ENCODE results near the gene ARL6IP5. TPM values are rescaled to one million over a fixed set of nuclear protein-coding genes. Genes with fewer than 3 reads are reported as not detected.

Gene ARL6IP5, protein sequence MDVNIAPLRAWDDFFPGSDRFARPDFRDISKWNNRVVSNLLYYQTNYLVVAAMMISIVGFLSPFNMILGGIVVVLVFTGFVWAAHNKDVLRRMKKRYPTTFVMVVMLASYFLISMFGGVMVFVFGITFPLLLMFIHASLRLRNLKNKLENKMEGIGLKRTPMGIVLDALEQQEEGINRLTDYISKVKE
- 110 TPM for polyA plus RNA-seq (ENCODE audit: insufficient read length)
- long read RNA-seq, donor 1, transcript ARL6IP5-202 (2 exons, 580 nt) = minor isoform, 5 of 62 reads
- long read RNA-seq, donor 1, transcript ARL6IP5-201 (3 exons, 2,101 nt) = major isoform, 48 of 62 reads
- long read RNA-seq, donor 1, partial matches to known transcripts = 9 of 62 reads
- long read RNA-seq, donor 1, other reads (novel, unspliced or antisense) = 0 of 62 reads
- long read RNA-seq, donor 2, transcript ARL6IP5-201 (3 exons, 2,101 nt) = major isoform, 51 of 60 reads
- long read RNA-seq, donor 2, partial matches to known transcripts = 9 of 60 reads
- long read RNA-seq, donor 2, other reads (novel, unspliced or antisense) = 0 of 60 reads
- long read RNA-seq, donor 3, transcript ARL6IP5-201 (3 exons, 2,101 nt) = major isoform, 72 of 82 reads
- long read RNA-seq, donor 3, partial matches to known transcripts = 9 of 82 reads
- long read RNA-seq, donor 3, other reads (novel, unspliced or antisense) = 0 of 82 reads
- long read RNA-seq, donor 4, partial matches to known transcripts = 0 of 3 reads
- long read RNA-seq, donor 4, other reads (novel, unspliced or antisense) = 0 of 3 reads
- long read RNA-seq, donor 5, transcript ARL6IP5-201 (3 exons, 2,101 nt) = major isoform, 104 of 334 reads
- long read RNA-seq, donor 5, partial matches to known transcripts = 204 of 334 reads
- long read RNA-seq, donor 5, other reads (novel, unspliced or antisense) = 25 of 334 reads
- long read RNA-seq, donor 6, transcript ARL6IP5-201 (3 exons, 2,101 nt) = major isoform, 59 of 85 reads
- long read RNA-seq, donor 6, partial matches to known transcripts = 24 of 85 reads
- long read RNA-seq, donor 6, other reads (novel, unspliced or antisense) = 0 of 85 reads
- long read RNA-seq, donor 7, transcript ARL6IP5-201 (3 exons, 2,101 nt) = major isoform, 101 of 163 reads
- long read RNA-seq, donor 7, partial matches to known transcripts = 61 of 163 reads
- long read RNA-seq, donor 7, other reads (novel, unspliced or antisense) = 0 of 163 reads
- long read RNA-seq, donor 8, transcript ARL6IP5-201 (3 exons, 2,101 nt) = major isoform, 26 of 33 reads
- long read RNA-seq, donor 8, partial matches to known transcripts = 6 of 33 reads
- long read RNA-seq, donor 8, other reads (novel, unspliced or antisense) = 0 of 33 reads

- peak; percentile 88 for DNase-seq
Measured at GRCh38 chr3:69084326-69085167, at the start of gene ARL6IP5. TSS of gene ARL6IP5 (plus strand) at chr3:69084937. CDS start at chr3:69085048, 111 bp downstream.

GRCh38 chr3:69044608-69045007, 40.1 kb upstream of the ARL6IP5 start:
- DNase-seq = no peak

GRCh38 chr3:69048990-69049389, 35.7 kb upstream of the ARL6IP5 start:
- no peak for DNase-seq

- DNase-seq = peak; percentile 98
Measured at GRCh38 chr3:69051756-69052471, 32.8 kb upstream of the ARL6IP5 start, which contains the start of gene TMF1. TSS of gene TMF1 (minus strand) at chr3:69052333. CDS start at chr3:69052086, 247 bp downstream.

- DNase-seq = no peak
Measured at GRCh38 chr3:69052472-69052898, 32.3 kb upstream of the ARL6IP5 start.

GRCh38 chr3:69058180-69058946, 26.4 kb upstream of the ARL6IP5 start:
- DNase-seq = no peak

GRCh38 chr3:69058947-69059224, 25.9 kb upstream of the ARL6IP5 start:
- no peak for DNase-seq

DNA sequence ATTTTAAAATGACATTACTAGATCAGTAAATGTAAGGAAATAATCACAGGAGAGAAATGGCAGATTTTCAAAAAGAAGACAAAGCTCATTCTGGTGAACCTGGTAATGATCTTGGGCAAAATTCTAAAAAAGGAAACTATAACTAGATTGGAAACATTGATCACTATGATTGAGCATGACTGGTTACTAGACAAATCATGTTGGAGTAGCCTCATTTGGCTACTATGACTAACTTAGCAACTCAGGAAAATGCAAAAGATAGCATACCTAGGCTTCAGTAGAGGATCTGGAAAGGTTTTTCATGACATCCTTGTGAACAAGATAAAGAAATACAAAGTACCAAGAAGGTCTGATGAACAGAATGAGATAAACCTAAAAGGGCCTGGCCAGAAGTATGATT, 25.0 kb upstream of the ARL6IP5 start:
- no peak for DNase-seq

GRCh38 chr3:69063636-69064035, 21.1 kb upstream of the ARL6IP5 start:
- no peak for DNase-seq

GRCh38 chr3:69065318-69065964, 19.3 kb upstream of the ARL6IP5 start:
- no peak for DNase-seq

- DNase-seq = no peak
Measured at GRCh38 chr3:69066121-69066520, 18.6 kb upstream of the ARL6IP5 start.

DNA sequence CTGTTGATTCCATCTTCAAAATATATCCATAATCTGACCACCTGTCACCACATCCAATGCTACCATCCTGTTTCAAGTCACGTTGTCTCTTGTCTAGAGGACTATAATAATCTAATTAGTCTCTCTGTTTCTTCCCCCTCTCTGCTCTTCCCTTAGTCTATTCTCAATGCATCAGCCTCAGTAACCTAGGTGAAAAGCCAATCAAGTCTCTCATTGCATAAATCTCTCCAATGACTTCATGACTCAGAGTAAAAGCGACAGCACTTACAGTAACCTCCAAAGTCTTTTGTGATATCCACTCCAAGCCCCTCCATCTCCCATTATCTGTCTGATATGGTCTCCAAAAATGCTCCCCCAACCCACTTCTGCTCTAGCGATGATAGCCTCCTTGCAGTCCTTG, 11.8 kb upstream of the ARL6IP5 start:
- no peak for DNase-seq

DNA sequence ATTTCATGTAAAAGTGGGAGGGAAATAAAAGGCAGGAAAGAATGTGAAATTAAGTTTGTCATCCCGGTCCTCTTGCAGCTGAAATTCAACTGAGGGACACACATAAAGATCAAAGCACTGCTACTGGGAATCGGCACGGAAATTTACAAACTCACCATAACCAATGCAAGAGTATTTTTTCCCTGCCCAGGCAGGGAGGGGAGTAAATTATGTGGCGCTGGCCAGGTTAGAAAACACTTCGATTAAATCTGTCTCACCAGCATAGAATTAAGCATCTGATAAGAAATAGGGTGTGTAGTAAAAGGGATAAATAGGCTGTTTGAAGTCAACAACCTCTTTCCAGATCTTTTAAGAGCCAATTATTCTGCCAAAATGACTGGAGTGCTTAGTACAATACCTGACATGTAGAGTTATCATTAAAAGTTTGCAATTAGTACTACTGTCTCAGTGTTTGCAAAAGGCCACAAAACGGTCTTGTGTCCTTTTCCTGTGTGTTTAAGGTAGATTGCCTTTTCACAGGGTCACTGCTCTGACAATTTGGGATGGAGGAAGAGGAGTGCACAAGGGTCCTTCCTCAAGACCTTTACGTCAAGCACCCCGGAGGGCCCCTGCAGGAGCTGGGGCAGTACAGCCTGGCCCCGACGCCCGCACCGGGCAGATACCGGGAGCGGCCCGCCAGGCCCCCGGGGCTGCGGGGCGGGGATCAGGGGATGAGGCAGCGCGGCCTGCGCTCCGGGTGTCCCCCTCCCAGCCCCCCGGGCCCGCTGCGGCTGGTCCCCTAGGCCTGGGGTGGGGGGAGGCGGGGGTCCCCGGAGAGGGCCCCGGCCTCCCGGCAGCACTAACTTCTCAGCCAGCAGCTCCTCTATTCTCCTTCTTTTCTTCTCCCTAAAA, 5.2 kb upstream of the ARL6IP5 start:
- DNase-seq = no peak

DNA sequence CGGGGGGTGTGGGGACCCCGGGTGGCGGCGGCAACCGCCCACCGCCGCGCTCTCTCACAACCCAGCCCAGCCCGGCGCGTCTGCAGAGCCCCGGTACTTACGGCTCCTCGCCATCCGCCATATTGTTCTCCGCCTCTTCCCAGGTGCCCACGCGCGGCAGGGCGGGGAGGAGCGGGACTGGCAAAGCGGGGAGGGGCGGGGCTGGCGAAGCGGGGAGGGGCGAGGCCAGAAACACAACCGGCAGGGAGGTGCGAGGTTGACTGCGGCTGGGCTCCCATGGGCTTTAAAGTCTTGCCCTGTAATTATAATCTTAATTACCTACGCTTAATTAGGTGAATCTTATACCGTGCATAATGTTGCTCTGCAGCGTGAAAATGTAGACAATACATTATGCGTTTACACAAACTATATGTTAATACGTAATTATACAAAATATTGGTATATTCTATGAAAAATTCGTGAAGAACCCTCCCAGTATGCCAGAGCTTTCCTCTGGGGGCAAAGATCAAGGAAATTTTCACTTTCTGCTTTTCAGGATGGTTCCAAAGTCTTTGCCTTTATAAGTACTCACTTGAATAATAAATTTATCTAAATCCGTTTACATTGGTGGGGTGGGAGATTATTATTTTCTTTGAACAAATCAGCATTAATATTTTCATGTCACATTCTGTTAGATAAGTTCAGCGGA, 4.4 kb upstream of the ARL6IP5 start, which contains the start of gene UBA3:
Gene UBA3, minus strand, starts transcription at position 133 of the 688 bp plus-strand sequence. Its CDS starts 12 bp downstream, at position 121.
- peak; percentile 85 for DNase-seq

- no peak for DNase-seq
Measured at GRCh38 chr3:69081583-69082262, 3.0 kb upstream of the ARL6IP5 start.

- no peak for DNase-seq
Measured at GRCh38 chr3:69082361-69082760, 2.4 kb upstream of the ARL6IP5 start.

- DNase-seq = no peak
Measured at GRCh38 chr3:69082805-69083204, 1.9 kb upstream of the ARL6IP5 start.
